Fibroblast of gingiva (primary cell): Measurements from ENCODE around the gene OR10H1.
"Not testable (repeated sequence)": the region's sequence is repeated elsewhere in the genome, so short reads cannot be mapped to it uniquely, and the experiment has no call there.

Experiments used
- DNase-seq: peaks from one replicate; pipeline ENCODE4 v3.0.0-alpha.2; 2011; ENCODE audit warnings: low read depth

OR10H1 gene

DNA sequence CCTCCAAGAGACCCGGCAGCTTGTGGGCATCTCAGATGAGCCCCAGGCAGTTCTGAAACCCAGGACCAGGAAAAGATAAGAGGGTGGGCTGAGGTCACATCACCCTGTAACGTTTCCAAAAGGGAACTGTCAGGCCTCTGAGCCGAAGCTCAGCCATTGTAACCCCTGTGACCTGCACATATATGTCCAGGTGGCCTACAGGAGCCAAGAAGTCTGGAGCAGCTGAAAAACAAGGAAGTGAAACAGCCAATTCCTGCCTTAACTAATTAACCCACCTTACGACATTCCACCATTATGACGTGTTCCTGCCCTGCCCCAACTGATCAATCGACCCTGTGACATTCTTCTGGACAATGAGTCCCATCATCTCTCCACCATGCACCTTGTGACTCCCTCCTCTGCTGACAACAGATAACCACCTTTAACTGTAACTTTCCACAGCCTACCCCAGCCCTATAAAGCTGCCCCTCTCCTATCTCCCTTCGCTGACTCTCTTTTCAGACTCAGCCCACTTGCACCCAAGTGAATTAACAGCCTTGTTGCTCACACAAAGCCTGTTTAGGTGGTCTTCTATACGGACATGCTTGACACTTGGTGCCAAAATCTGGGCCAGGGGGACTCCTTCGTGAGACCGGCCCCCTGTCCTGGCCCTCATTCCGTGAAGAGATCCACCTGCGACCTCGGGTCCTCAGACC is 13.3 kb upstream of the OR10H1 start:
- not testable (repeated sequence) for DNase-seq

- DNase-seq = no peak
Observed at GRCh38 chr19:15828121-15828610, 12.7 kb upstream of the OR10H1 start.

GRCh38 chr19:15825753-15826152 is 10.3 kb upstream of the OR10H1 start:
- DNase-seq = no peak

DNA sequence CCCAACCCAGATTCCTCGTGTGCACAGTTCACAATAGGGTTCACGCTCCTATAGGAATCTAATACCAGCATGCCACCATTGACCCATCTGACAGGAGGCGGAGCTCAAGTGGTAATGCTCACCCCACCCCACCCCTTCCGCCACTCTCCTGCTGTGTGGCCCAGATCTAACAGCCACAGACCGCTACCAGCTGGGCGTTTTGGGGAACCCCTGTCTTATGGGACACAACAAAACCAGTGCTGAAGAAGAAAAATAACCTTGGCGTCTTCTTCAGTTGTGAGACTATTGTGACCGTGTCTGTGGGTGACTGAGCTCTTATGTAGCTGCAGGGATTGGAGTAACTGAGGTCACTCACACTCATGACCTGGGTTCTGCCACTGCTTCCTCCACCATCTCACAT is 5.2 kb upstream of the OR10H1 start:
- DNase-seq = no peak

- DNase-seq = no peak
Observed at GRCh38 chr19:15813916-15814315, 1.5 kb downstream of the OR10H1 start.

DNA sequence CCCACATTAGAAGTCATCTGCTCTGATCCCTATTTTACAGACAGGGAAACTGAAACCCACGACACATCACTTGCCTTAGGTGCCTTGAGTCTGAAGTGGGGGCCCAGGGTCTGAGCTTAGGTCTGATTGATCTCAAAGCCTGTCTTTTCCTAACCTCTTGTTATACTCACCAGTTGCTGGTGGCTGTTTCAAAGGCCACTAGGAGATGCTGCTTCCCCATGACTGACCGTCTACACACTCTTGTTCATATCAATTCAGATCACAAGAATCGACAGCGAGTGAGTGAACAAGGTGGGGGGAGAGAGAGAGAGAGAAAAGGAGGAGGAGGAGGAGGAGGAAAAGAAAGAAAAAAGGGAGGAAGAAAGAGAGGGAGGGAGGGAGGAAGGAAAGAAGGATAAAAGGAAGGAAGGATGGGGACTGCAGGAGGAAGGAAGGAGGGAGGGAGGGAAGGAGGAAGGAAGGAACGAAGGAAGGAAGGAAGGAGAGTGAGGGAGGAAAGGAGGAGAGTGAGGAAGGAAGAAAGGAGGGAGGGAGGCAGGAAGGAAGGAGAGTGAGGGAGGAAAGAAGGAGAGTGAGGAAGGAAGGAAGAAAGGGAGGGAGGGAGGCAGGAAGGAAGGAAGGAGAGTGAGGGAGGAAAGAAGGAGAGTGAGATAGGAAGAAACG is 3.3 kb downstream of the OR10H1 start:
- DNase-seq = no peak

DNA sequence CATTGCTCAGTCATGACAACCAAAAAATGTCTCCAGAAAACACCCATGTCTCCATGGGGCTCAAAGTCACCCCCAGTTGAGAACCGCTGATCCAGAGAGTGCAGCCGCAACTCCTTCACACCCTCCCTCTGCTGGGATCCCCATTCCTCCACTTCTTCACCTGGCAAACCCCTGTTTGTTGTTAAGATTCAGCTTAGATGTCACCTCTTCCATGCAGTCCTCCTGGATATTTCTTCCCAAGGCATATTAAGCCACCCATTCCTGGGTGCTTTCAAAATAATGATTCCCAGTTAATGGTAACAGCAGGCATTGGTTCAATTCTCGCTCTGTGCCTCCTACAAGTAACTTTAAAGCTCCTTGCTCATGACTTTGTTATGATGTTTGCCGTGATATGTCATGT is 4.0 kb downstream of the OR10H1 start:
- DNase-seq = no peak

DNA sequence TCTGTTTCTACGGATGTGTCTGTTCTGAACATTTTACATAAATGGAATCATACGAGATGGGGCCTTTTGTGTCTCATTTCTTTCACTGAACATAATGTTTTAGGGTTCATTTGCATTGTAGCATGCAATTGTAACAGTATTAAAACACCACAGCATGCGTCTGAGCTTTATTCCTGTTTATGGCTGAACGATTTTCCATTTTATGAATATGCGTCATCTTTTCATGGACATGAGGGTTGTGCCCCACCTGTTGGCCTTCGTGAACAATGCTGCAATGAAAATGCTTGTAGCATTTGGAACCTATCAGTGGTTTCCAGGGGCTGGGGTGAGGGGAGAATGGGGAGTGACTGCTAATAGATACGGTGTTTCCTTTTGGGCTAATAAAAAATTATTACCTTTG is 5.1 kb downstream of the OR10H1 start:
- no peak for DNase-seq

GRCh38 chr19:15794279-15794678 is 21.2 kb downstream of the OR10H1 start:
- DNase-seq = not testable (repeated sequence)

GRCh38 chr19:15790096-15790495 is 25.4 kb downstream of the OR10H1 start:
- DNase-seq = no peak

GRCh38 chr19:15788594-15789270 is 26.7 kb downstream of the OR10H1 start:
- no peak for DNase-seq

DNA sequence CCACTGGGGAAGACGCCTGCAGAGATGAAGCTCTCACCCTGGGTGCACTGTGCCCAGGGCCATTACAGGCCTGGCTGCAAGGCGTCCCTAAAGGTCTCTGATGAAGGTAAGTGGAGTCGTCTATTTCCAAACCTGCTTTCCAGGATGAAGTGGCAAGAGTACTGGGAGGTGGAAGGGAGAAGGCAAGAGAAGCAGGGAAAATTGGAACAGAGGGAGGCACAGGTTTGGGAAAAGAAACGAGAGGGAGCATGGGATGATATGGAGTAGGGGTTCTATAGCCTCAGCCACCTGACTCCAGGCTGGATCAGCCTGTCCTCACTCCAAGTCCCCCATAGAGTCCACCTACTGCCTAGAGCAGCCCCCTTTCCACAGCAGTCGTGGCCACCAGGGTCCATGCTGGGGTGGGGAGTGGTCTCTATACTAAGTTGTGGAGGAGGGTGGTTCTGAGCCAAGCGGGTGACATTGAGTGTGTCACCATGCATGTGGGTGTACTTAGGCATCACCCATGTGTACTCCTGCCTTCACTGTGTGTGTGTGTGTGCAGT is 27.8 kb downstream of the OR10H1 start, which contains the start of gene OR10H5:
Gene OR10H5, plus strand, starts transcription at position 51 of the 545 bp plus-strand sequence. CDS start 6,388 bp downstream, outside the sequence.
- DNase-seq = no peak

GRCh38 chr19:15782896-15783295 is 32.6 kb downstream of the OR10H1 start:
- not testable (repeated sequence) for DNase-seq

DNA sequence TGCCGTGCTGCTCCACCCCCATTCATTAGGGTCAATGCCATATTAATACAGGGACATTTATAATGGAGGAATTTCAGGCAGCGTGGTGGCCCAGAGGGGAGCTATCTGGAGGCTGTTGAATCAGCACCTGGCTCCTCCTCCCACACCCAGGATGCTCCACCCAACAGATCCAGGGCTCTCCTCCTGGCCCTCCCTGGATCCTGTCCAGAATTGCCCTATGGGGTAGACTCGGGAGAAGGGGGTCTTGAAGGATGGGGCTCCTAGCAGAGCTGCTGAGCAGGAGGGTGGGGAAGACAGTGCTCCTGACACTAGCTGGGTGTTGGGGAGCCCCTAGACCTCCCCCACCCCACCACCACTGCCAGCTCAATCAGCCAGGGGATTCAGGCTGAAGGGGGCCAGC is 33.3 kb downstream of the OR10H1 start:
- no peak for DNase-seq

- no peak for DNase-seq
Observed at GRCh38 chr19:15781661-15782060, 33.8 kb downstream of the OR10H1 start.

- no peak for DNase-seq
Observed at GRCh38 chr19:15780610-15781418, 34.6 kb downstream of the OR10H1 start.

GRCh38 chr19:15779756-15780476 is 35.5 kb downstream of the OR10H1 start:
- DNase-seq = no peak

- no peak for DNase-seq
Observed at GRCh38 chr19:15776991-15777970, 38.2 kb downstream of the OR10H1 start.

DNA sequence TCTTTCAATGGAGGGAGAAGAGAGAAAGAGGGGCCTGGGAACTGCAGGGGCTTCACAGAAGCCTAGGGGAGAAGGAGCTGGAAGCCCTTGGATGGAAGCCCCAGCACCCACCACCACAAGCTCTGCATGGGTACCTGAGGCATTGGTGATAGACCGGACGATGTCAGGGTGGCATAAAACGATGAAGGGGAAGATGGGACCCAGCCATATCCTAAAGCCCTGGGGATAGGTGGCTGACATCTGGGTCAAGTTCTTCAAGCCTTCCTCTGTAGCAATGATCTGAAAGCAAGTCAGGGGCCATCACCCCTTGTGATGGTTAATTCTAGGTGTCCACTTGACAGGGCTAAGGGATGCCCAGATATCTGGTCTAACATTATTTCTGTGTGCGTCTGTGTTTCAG is 39.2 kb downstream of the OR10H1 start:
- no peak for DNase-seq

GRCh38 chr19:15775249-15775648 is 40.2 kb downstream of the OR10H1 start:
- DNase-seq = no peak
